IMR-90 (cell line): ENCODE results near the gene CECR2. TPM values are rescaled to one million over a fixed set of nuclear protein-coding genes. Genes with fewer than 3 reads are reported as not detected.

Experiments
- ATAC-seq: fragments of 200-7000 bp; cut with Tn5 transposase; 2 replicates; pipeline ENCODE4 v1.9.1; 2020; ENCODE audit warnings: low read depth, mild to moderate bottlenecking, moderate library complexity
- BruUV-seq: library from RNA; stranded (reverse); fragments of 400-500 nt; replicated peaks from 2 replicates; lab custom pipeline; 2021; lab: Mats Ljungman, UMichigan
- CTCF ChIA-PET: fragments of 300-600 bp; formaldehyde crosslinking; extraction: SDS; loops from one replicate; lab custom pipeline; 2021; ENCODE audit warnings: antibody characterized with exemption; lab: Yijun Ruan, JAX
- POLR2A ChIA-PET: fragments of 300-600 bp; sonication (Branson Sonifier 250); formaldehyde crosslinking; loops from one replicate; lab custom pipeline; 2022; ENCODE audit warnings: antibody characterized with exemption; ENCODE audit not compliant: unreplicated experiment; lab: Charles Lee
- DNase-seq: peaks from one replicate; pipeline ENCODE4 v3.0.0; 2013
- H2AFZ ChIP-seq: replicated peaks from 2 replicates; pipeline ENCODE3; 2013; ENCODE audit warnings: low read length, mild to moderate bottlenecking; ENCODE audit not compliant: poor library complexity
- H2AK5ac ChIP-seq: 2 replicates; pipeline ENCODE4 v1.6.1; 2013; ENCODE audit warnings: low read depth, low read length, inconsistent platforms
- H2AK9ac ChIP-seq: replicated peaks from 2 replicates; pipeline ENCODE3; 2013; ENCODE audit warnings: mild to moderate bottlenecking, low read depth, low read length, moderate library complexity; ENCODE audit not compliant: poor library complexity
- H2BK120ac ChIP-seq: 2 replicates; pipeline ENCODE4 v1.6.1; 2013; ENCODE audit warnings: low read depth, low read length, inconsistent platforms
- H2BK15ac ChIP-seq: 3 replicates; pipeline ENCODE4 v1.6.1; 2013; ENCODE audit warnings: low read depth, low read length, inconsistent platforms
- H2BK20ac ChIP-seq: 2 replicates; pipeline ENCODE4 v1.6.1; 2013; ENCODE audit warnings: low read depth, mild to moderate bottlenecking, inconsistent platforms, low read length, moderate library complexity
- H2BK5ac ChIP-seq: 2 replicates; pipeline ENCODE4 v1.6.1; 2013; ENCODE audit warnings: mild to moderate bottlenecking, low read depth, low read length, inconsistent platforms; ENCODE audit not compliant: poor library complexity, severe bottlenecking
- H3K14ac ChIP-seq: replicated peaks from 2 replicates; pipeline ENCODE4 v1.6.1; 2013; ENCODE audit warnings: low read depth, low read length, inconsistent platforms
- H3K18ac ChIP-seq: 2 replicates; pipeline ENCODE4 v1.6.1; 2013; ENCODE audit warnings: low read depth, low read length, control low read depth
- H3K23ac ChIP-seq: 2 replicates; pipeline ENCODE4 v1.6.1; 2013; ENCODE audit warnings: low read depth, low read length, inconsistent platforms
- H3K27ac ChIP-seq: 2 replicates; pipeline ENCODE4 v1.5.1; 2013; ENCODE audit warnings: mild to moderate bottlenecking, control low read depth, low read length; ENCODE audit not compliant: insufficient read depth
- H3K27me3 ChIP-seq: 2 replicates; pipeline ENCODE4 v1.6.1; 2013; ENCODE audit warnings: low read length; ENCODE audit not compliant: control insufficient read depth, insufficient read depth
- H3K36me3 ChIP-seq: 2 replicates; pipeline ENCODE4 v1.6.1; 2013; ENCODE audit warnings: low read length, mixed read lengths; ENCODE audit not compliant: control insufficient read depth, insufficient read depth
- H3K4ac ChIP-seq: 2 replicates; pipeline ENCODE4 v1.6.1; 2013; ENCODE audit warnings: low read depth, low read length, inconsistent platforms
- H3K4me1 ChIP-seq: 2 replicates; pipeline ENCODE4 v1.6.1; 2013; ENCODE audit warnings: low read length, mixed read lengths; ENCODE audit not compliant: control insufficient read depth, insufficient read depth
- H3K4me2 ChIP-seq: 2 replicates; pipeline ENCODE4 v1.6.1; 2013; ENCODE audit warnings: low read depth, mild to moderate bottlenecking, control low read depth, low read length, moderate library complexity
- H3K4me3 ChIP-seq: 2 replicates; pipeline ENCODE4 v1.5.1; 2013; ENCODE audit warnings: low read depth, mild to moderate bottlenecking, control low read depth, low read length, moderate library complexity; ENCODE audit not compliant: insufficient read depth
- H3K56ac ChIP-seq: 2 replicates; pipeline ENCODE4 v1.6.1; 2013; ENCODE audit warnings: low read length, inconsistent platforms; ENCODE audit not compliant: insufficient read depth; ENCODE audit errors: extremely low read depth
- H3K79me1 ChIP-seq, 2 experiments: 2 replicates each; pipeline ENCODE4 v1.6.1; 2013; ENCODE audit warnings: low read length in 2 of 2, inconsistent platforms in 1 of 2, low read depth in 1 of 2
- H3K9ac ChIP-seq: 2 replicates; pipeline ENCODE4 v1.6.1; 2013; ENCODE audit warnings: low read depth, low read length, control low read depth
- H3K9me1 ChIP-seq: 2 replicates; pipeline ENCODE4 v1.6.1; 2013; ENCODE audit warnings: low read length, inconsistent platforms; ENCODE audit not compliant: insufficient read depth
- H3K9me3 ChIP-seq: 2 replicates; pipeline ENCODE4 v1.6.1; 2013; ENCODE audit warnings: low read length; ENCODE audit not compliant: control insufficient read depth, insufficient read depth
- H4K20me1 ChIP-seq: 2 replicates; pipeline ENCODE4 v1.6.1; 2013; ENCODE audit warnings: low read length, inconsistent platforms; ENCODE audit not compliant: insufficient read depth
- H4K5ac ChIP-seq: 2 replicates; pipeline ENCODE4 v1.6.1; 2013; ENCODE audit warnings: mild to moderate bottlenecking, low read depth, low read length, control low read depth
- H4K8ac ChIP-seq, 2 experiments: 2 replicates each; pipeline ENCODE4 v1.6.1; 2013; ENCODE audit warnings: low read depth in 2 of 2, low read length in 2 of 2, control low read depth in 1 of 2, inconsistent platforms in 1 of 2
- H4K91ac ChIP-seq: 2 replicates; pipeline ENCODE4 v1.6.1; 2013; ENCODE audit warnings: low read depth, low read length, inconsistent platforms; ENCODE audit not compliant: insufficient read depth
- BHLHE40 ChIP-seq: fragments of 150-350 bp; IDR thresholded peaks from 2 replicates; pipeline ENCODE4 v1.6.1; 2016; ENCODE audit warnings: mild to moderate bottlenecking, low read depth, low read length
- CEBPB ChIP-seq: IDR thresholded peaks from 2 replicates; pipeline ENCODE4 v1.6.1; 2012; ENCODE audit warnings: low read depth, low read length, improper control_type of control experiment
- CHD1 ChIP-seq: IDR thresholded peaks from 2 replicates; pipeline ENCODE4 v1.6.1; 2012; ENCODE audit warnings: low read depth, low read length, improper control_type of control experiment
- FOS ChIP-seq: fragments of 150-350 bp; IDR thresholded peaks from 2 replicates; pipeline ENCODE4 v1.6.1; 2016; ENCODE audit warnings: low read depth, low read length
- MAFK ChIP-seq: IDR thresholded peaks from 2 replicates; pipeline ENCODE4 v1.6.1; 2012; ENCODE audit warnings: low read depth, low read length, improper control_type of control experiment
- MAZ ChIP-seq: IDR thresholded peaks from 2 replicates; pipeline ENCODE4 v1.6.1; 2012; ENCODE audit warnings: low read depth, mild to moderate bottlenecking, low read length, improper control_type of control experiment, moderate library complexity, borderline replicate concordance
- MXI1 ChIP-seq: IDR thresholded peaks from 2 replicates; pipeline ENCODE4 v1.6.1; 2012; ENCODE audit warnings: low read depth, mild to moderate bottlenecking, low read length, moderate library complexity, borderline replicate concordance
- NFE2L2 ChIP-seq: fragments of 150-350 bp; IDR thresholded peaks from 2 replicates; pipeline ENCODE4 v1.6.1; 2016; ENCODE audit warnings: low read depth, mild to moderate bottlenecking, low read length
- POLR2A ChIP-seq: IDR thresholded peaks from 2 replicates; pipeline ENCODE4 v1.6.1; 2012; ENCODE audit warnings: mild to moderate bottlenecking, low read depth, low read length
- RAD21 ChIP-seq: IDR thresholded peaks from 2 replicates; pipeline ENCODE4 v1.6.1; 2012; ENCODE audit warnings: low read length, improper control_type of control experiment
- RCOR1 ChIP-seq: IDR thresholded peaks from 2 replicates; pipeline ENCODE4 v1.6.1; 2012; ENCODE audit warnings: mild to moderate bottlenecking, low read length, improper control_type of control experiment; ENCODE audit not compliant: insufficient replicate concordance
- RFX5 ChIP-seq: IDR thresholded peaks from 2 replicates; pipeline ENCODE4 v1.8.0; 2012; ENCODE audit warnings: low read depth, mild to moderate bottlenecking, low read length, moderate library complexity
- SMC3 ChIP-seq: fragments of 150-350 bp; IDR thresholded peaks from 2 replicates; pipeline ENCODE4 v1.6.1; 2016; ENCODE audit warnings: low read depth, mild to moderate bottlenecking, antibody characterized with exemption, low read length, moderate library complexity
- whole genome bisulfite sequencing, 2 experiments: methylation state at CpG; one replicate each; pipeline versions ENCODE4 v1.1.5 to v1.1.7; 2013; ENCODE audit warnings: missing lambda C conversion rate in 2 of 2; ENCODE audit not compliant: insufficient read length in 1 of 2; ENCODE audit errors: extremely low coverage in 2 of 2; 5-methylcytosine and 5-hydroxymethylcytosine counted together
- dilution Hi-C: fragments of 300-500 bp; cut with HindIII; formaldehyde crosslinking; loops from one replicate; pipeline ENCODE4 v1.14.3; 2018; ENCODE audit warnings: low sequenced_read_pairs; ENCODE audit not compliant: unreplicated experiment
- in situ Hi-C: fragments of 300-500 bp; cut with MboI; formaldehyde crosslinking; loops from 3 replicates; pipeline ENCODE4 v1.14.3; 2019; ENCODE audit warnings: low sequenced_read_pairs, inconsistent platforms, mixed read lengths
- intact Hi-C: fragments of 100-400 bp; cut with micrococcal nuclease; formaldehyde crosslinking; loops from 2 replicates; pipeline ENCODE4 v1.10.0; 2022
- polyA plus RNA-seq, 3 experiments: library from polyadenylated mRNA; depleted of rRNA; stranded (reverse); fragments of >200 nt; gene quantifications; 2 replicates each; pipeline ENCODE4 v1.2.3, GENCODE V29; 2012; ENCODE audit warnings: low replicate concordance in 1 of 3
- total RNA-seq: library from RNA; depleted of rRNA; stranded (reverse); fragments of >200 nt; gene quantifications from 2 replicates; pipeline ENCODE4 v1.2.3, GENCODE V29; 2012
- TF ChIP-seq, protein P1 (sequence below): fragments of 150-350 bp; IDR thresholded peaks from 2 replicates; pipeline ENCODE4 v1.6.1; 2017; ENCODE audit warnings: mild to moderate bottlenecking, antibody characterized with exemption, low read length, low read depth
- TF ChIP-seq, protein P2 (sequence below): conservative IDR thresholded peaks from 2 replicates; pipeline ENCODE4 v1.5.1; 2012; ENCODE audit warnings: mild to moderate bottlenecking, low read depth, low read length, improper control_type of control experiment
- TF ChIP-seq, protein P3 (sequence below): fragments of 150-350 bp; IDR thresholded peaks from 2 replicates; pipeline ENCODE4 v1.6.1; 2016; ENCODE audit warnings: low read depth, mild to moderate bottlenecking, low read length, moderate library complexity, borderline replicate concordance

The CECR2 gene
- total and polyA plus RNA-seq, 2 of the 4 experiments (the other 2 are of a cell fraction) = under 0.01 TPM; not detected in 1

DNA sequence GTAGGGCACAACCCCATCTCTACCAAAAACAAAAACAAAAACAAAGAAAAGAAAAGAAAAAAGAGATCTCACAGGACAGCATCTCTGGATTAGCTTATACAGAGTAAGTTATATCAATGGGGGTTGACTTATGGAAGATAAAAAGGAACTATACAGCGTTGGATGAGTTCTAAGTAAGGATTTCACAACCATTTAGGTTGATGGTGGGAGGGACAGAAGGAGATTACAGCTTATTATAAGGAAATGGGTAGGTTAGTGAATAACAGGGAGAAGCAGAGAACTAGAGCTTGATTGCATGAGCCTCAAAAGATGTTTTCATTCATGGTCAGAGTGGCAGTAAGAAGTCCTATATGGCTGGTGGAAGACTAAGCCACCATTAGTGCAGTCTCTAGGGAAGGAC lies 60.3 kb downstream of the CECR2 start:
- ChIA-PET CTCF (no interaction called here), POLR2A (no interaction called here)
- H4K5ac ChIP-seq = no peak overlapping the region
- no peak overlapping the region for H4K8ac ChIP-seq
- no peak overlapping the region for H3K23ac ChIP-seq
- no peak overlapping the region for H3K9ac ChIP-seq
- no peak overlapping the region for H3K14ac ChIP-seq
- DNase-seq = no peak
- no peaks in the 10 kb centered on the region for H3K36me3 ChIP-seq
- no peak overlapping the region for H2AK5ac ChIP-seq
- H4K91ac ChIP-seq = no peak overlapping the region
- H3K4me3 ChIP-seq = no peak overlapping the region
- in situ Hi-C loops = no loop called here
- no TSS peak for BruUV-seq
- no peak for ATAC-seq
- H2BK120ac ChIP-seq = no peak overlapping the region
- H3K9me1 ChIP-seq = no peaks in the 10 kb centered on the region
- no peaks in the 10 kb centered on the region for H3K79me1 ChIP-seq
- no peaks in the 10 kb centered on the region for H4K20me1 ChIP-seq
- dilution Hi-C loops = no loop called here
- no peak overlapping the region for H3K27ac ChIP-seq
- H3K9me3 ChIP-seq = no peaks in the 10 kb centered on the region
- no peak overlapping the region for H2AFZ ChIP-seq
- no peak overlapping the region for H2AK9ac ChIP-seq
- no peak overlapping the region for H3K18ac ChIP-seq
- intact Hi-C loops = no loop called here
- no peaks in the 10 kb centered on the region for H3K27me3 ChIP-seq
- no peak overlapping the region for H3K4me2 ChIP-seq
- H2BK15ac ChIP-seq = no peak overlapping the region
- no peak overlapping the region for H2BK5ac ChIP-seq
- H3K56ac ChIP-seq = no peak overlapping the region
- H2BK20ac ChIP-seq = no peak overlapping the region
- TF ChIP-seq CEBPB (no peak), SMC3 (no peak), RCOR1 (no peak), POLR2A (no peak), MAZ (no peak), MXI1 (no peak), RAD21 (no peak), NFE2L2 (no peak), BHLHE40 (no peak), RFX5 (no peak), MAFK (no peak), CHD1 (no peak), FOS (no peak)
- TF ChIP-seq, protein P1, sequence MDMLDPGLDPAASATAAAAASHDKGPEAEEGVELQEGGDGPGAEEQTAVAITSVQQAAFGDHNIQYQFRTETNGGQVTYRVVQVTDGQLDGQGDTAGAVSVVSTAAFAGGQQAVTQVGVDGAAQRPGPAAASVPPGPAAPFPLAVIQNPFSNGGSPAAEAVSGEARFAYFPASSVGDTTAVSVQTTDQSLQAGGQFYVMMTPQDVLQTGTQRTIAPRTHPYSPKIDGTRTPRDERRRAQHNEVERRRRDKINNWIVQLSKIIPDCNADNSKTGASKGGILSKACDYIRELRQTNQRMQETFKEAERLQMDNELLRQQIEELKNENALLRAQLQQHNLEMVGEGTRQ = no peak
- TF ChIP-seq, protein P2, sequence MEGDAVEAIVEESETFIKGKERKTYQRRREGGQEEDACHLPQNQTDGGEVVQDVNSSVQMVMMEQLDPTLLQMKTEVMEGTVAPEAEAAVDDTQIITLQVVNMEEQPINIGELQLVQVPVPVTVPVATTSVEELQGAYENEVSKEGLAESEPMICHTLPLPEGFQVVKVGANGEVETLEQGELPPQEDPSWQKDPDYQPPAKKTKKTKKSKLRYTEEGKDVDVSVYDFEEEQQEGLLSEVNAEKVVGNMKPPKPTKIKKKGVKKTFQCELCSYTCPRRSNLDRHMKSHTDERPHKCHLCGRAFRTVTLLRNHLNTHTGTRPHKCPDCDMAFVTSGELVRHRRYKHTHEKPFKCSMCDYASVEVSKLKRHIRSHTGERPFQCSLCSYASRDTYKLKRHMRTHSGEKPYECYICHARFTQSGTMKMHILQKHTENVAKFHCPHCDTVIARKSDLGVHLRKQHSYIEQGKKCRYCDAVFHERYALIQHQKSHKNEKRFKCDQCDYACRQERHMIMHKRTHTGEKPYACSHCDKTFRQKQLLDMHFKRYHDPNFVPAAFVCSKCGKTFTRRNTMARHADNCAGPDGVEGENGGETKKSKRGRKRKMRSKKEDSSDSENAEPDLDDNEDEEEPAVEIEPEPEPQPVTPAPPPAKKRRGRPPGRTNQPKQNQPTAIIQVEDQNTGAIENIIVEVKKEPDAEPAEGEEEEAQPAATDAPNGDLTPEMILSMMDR = no peak
- TF ChIP-seq, protein P3, sequence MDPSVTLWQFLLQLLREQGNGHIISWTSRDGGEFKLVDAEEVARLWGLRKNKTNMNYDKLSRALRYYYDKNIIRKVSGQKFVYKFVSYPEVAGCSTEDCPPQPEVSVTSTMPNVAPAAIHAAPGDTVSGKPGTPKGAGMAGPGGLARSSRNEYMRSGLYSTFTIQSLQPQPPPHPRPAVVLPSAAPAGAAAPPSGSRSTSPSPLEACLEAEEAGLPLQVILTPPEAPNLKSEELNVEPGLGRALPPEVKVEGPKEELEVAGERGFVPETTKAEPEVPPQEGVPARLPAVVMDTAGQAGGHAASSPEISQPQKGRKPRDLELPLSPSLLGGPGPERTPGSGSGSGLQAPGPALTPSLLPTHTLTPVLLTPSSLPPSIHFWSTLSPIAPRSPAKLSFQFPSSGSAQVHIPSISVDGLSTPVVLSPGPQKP = no peak
- no peaks in the 10 kb centered on the region for H3K4me1 ChIP-seq
- 57% methylated on average over 1 of the region's 1 CpG; no CpG with 5 or more reads in 1 of the 2 experiments for WGBS, 2 experiments
- H3K4ac ChIP-seq = no peak overlapping the region
